HEK293T (cell line): ENCODE results near the gene CSDE1.

ENCODE experiments used
- NFRKB ChIP-seq: fragments of 450-650 bp; IDR thresholded peaks from 2 replicates; pipeline ENCODE4 v1.6.1; 2016; ENCODE audit warnings: mild to moderate bottlenecking, moderate library complexity
- SUZ12 ChIP-seq: fragments of 450-650 bp; IDR thresholded peaks from 2 replicates; pipeline ENCODE4 v1.6.1; 2016; ENCODE audit warnings: mild to moderate bottlenecking
- TARDBP ChIP-seq: fragments of 450-650 bp; IDR thresholded peaks from 2 replicates; pipeline ENCODE4 v1.6.1; 2016
- ZNF384 ChIP-seq: fragments of 450-650 bp; IDR thresholded peaks from 2 replicates; pipeline ENCODE4 v1.6.1; 2016

- TF ChIP-seq SUZ12 (no peak), TARDBP (no peak), ZNF384 (no peak), NFRKB (no peak)
Observed at GRCh38 chr1:114668784-114669561, 88.8 kb downstream of the CSDE1 start.
